BLaER1 (cell line): ENCODE data around the gene NCOA1.
"Not testable (repeated sequence)": the region's sequence is repeated elsewhere in the genome, so short reads cannot be mapped to it uniquely, and the experiment has no call there.

Experiments used
- H3K27ac ChIP-seq: shearing (Covaris generic); formaldehyde crosslinking; 2 replicates; pipeline ENCODE4 v1.8.1; 2022
- H3K27me3 ChIP-seq: shearing (Covaris generic); formaldehyde crosslinking; 2 replicates; pipeline ENCODE4 v1.8.1; 2022
- H3K36me3 ChIP-seq: shearing (Covaris generic); formaldehyde crosslinking; 2 replicates; pipeline ENCODE4 v1.8.1; 2022
- H3K4me1 ChIP-seq: shearing (Covaris generic); formaldehyde crosslinking; 2 replicates; pipeline ENCODE4 v1.8.1; 2022
- H3K4me2 ChIP-seq: shearing (Covaris generic); formaldehyde crosslinking; 2 replicates; pipeline ENCODE4 v1.8.1; 2022
- H3K4me3 ChIP-seq: shearing (Covaris generic); formaldehyde crosslinking; 2 replicates; pipeline ENCODE4 v1.8.1; 2022
- H3K9ac ChIP-seq: shearing (Covaris generic); formaldehyde crosslinking; 2 replicates; pipeline ENCODE4 v1.8.1; 2022
- H3K9me3 ChIP-seq: shearing (Covaris generic); formaldehyde crosslinking; 2 replicates; pipeline ENCODE4 v1.8.1; 2022
- H4K20me1 ChIP-seq: shearing (Covaris generic); formaldehyde crosslinking; 2 replicates; pipeline ENCODE4 v1.8.1; 2022
- Cebpa-rat ChIP-seq: shearing (Covaris generic); IDR thresholded peaks from 2 replicates; pipeline ENCODE4 v1.8.1; 2022

Gene NCOA1

GRCh38 chr2:24542269-24542872, 51.3 kb downstream of the NCOA1 start:
- H3K27ac ChIP-seq = no peak overlapping the region
- no peak overlapping the region for H3K4me3 ChIP-seq
- H3K27me3 ChIP-seq = no peaks in the 10 kb centered on the region
- no peaks in the 10 kb centered on the region for H3K4me1 ChIP-seq
- no peaks in the 10 kb centered on the region for H4K20me1 ChIP-seq
- H3K9me3 ChIP-seq = peaks cover 44% of the 10 kb centered on the region
- H3K36me3 ChIP-seq = peaks cover under 1% of the 10 kb centered on the region; the same call in 1 of the 2 replicates
- H3K4me2 ChIP-seq = no peak overlapping the region
- H3K9ac ChIP-seq = no peak overlapping the region
- TF ChIP-seq Cebpa-rat = no peak

GRCh38 chr2:24543252-24543651, 52.2 kb downstream of the NCOA1 start:
- Histone ChIP-seq H3K27me3 (no peaks in the 10 kb centered on the region), H3K4me2 (no peak overlapping the region)

GRCh38 chr2:24544456-24545115, 53.5 kb downstream of the NCOA1 start:
- Histone ChIP-seq H4K20me1 (no peaks in the 10 kb centered on the region), H3K27me3 (no peaks in the 10 kb centered on the region), H3K9me3 (peaks cover 66% of the 10 kb centered on the region), H3K4me1 (no peaks in the 10 kb centered on the region), H3K9ac (no peak overlapping the region), H3K4me3 (no peak overlapping the region), H3K4me2 (no peak overlapping the region), H3K36me3 (peaks cover 10% of the 10 kb centered on the region; the same call in 1 of the 2 replicates), H3K27ac (no peak overlapping the region)
- TF ChIP-seq Cebpa-rat = no peak

More at GRCh38 chr2:24543252-24543651, 52.2 kb downstream of the NCOA1 start:
- Histone ChIP-seq H3K4me3 (no peak overlapping the region), H4K20me1 (no peaks in the 10 kb centered on the region), H3K36me3 (peaks cover 4% of the 10 kb centered on the region; the same call in 1 of the 2 replicates), H3K27ac (no peak overlapping the region), H3K4me1 (no peaks in the 10 kb centered on the region), H3K9me3 (peaks cover 52% of the 10 kb centered on the region), H3K9ac (no peak overlapping the region)
- no peak for TF ChIP-seq Cebpa-rat

- no peak overlapping the region for H3K4me2 ChIP-seq
- no peaks in the 10 kb centered on the region for H3K27me3 ChIP-seq
- peaks cover 69% of the 10 kb centered on the region for H3K9me3 ChIP-seq
- TF ChIP-seq Cebpa-rat = no peak
- H3K36me3 ChIP-seq = peaks cover 10% of the 10 kb centered on the region; the same call in 1 of the 2 replicates
- H3K4me3 ChIP-seq = no peak overlapping the region
- H3K9ac ChIP-seq = no peak overlapping the region
- no peaks in the 10 kb centered on the region for H3K4me1 ChIP-seq
- no peaks in the 10 kb centered on the region for H4K20me1 ChIP-seq
- no peak overlapping the region for H3K27ac ChIP-seq
These were observed 55.6 kb downstream of the NCOA1 start for GRCh38 chr2:24546669-24547068.

- Histone ChIP-seq H3K27ac (no peak overlapping the region), H3K4me2 (no peak overlapping the region), H3K4me3 (no peak overlapping the region), H4K20me1 (no peaks in the 10 kb centered on the region), H3K36me3 (peaks cover 10% of the 10 kb centered on the region; the same call in 1 of the 2 replicates), H3K9ac (no peak overlapping the region), H3K27me3 (no peaks in the 10 kb centered on the region), H3K9me3 (peaks cover 58% of the 10 kb centered on the region), H3K4me1 (no peaks in the 10 kb centered on the region)
- TF ChIP-seq Cebpa-rat = no peak
These were observed 57.0 kb downstream of the NCOA1 start for GRCh38 chr2:24548058-24548457.

GRCh38 chr2:24550301-24550700, 59.2 kb downstream of the NCOA1 start:
- Histone ChIP-seq H3K9me3 (peaks cover 45% of the 10 kb centered on the region), H3K36me3 (peaks cover 17% of the 10 kb centered on the region)
- not testable (repeated sequence) for H3K27me3 ChIP-seq, H3K4me2 ChIP-seq, H3K9ac ChIP-seq, H3K27ac ChIP-seq, H3K4me3 ChIP-seq, H4K20me1 ChIP-seq, H3K4me1 ChIP-seq

- Histone ChIP-seq H3K4me3 (no peak overlapping the region), H3K36me3 (peaks cover 17% of the 10 kb centered on the region), H3K27me3 (no peaks in the 10 kb centered on the region), H3K27ac (no peak overlapping the region), H4K20me1 (no peaks in the 10 kb centered on the region), H3K9me3 (peaks cover 47% of the 10 kb centered on the region), H3K4me2 (no peak overlapping the region), H3K4me1 (no peaks in the 10 kb centered on the region), H3K9ac (no peak overlapping the region)
- no peak for TF ChIP-seq Cebpa-rat
These were observed 60.0 kb downstream of the NCOA1 start for GRCh38 chr2:24551016-24551415.

- no peak overlapping the region for H3K9ac ChIP-seq
- H3K27ac ChIP-seq = no peak overlapping the region
- no peak for TF ChIP-seq Cebpa-rat
- H3K9me3 ChIP-seq = peaks cover 60% of the 10 kb centered on the region
- no peak overlapping the region for H3K4me3 ChIP-seq
- H3K27me3 ChIP-seq = no peaks in the 10 kb centered on the region
- H3K36me3 ChIP-seq = peaks cover 13% of the 10 kb centered on the region
- no peaks in the 10 kb centered on the region for H4K20me1 ChIP-seq
- no peak overlapping the region for H3K4me2 ChIP-seq
- no peaks in the 10 kb centered on the region for H3K4me1 ChIP-seq
These were observed 61.8 kb downstream of the NCOA1 start for GRCh38 chr2:24552836-24553235.

GRCh38 chr2:24558781-24559472, 67.9 kb downstream of the NCOA1 start:
- Histone ChIP-seq H3K4me1 (no peaks in the 10 kb centered on the region), H3K27ac (no peak overlapping the region), H4K20me1 (peaks cover 5% of the 10 kb centered on the region; the same call in 1 of the 2 replicates), H3K9me3 (peaks cover 39% of the 10 kb centered on the region), H3K4me3 (no peak overlapping the region), H3K9ac (no peak overlapping the region), H3K36me3 (peaks cover 11% of the 10 kb centered on the region), H3K4me2 (no peak overlapping the region), H3K27me3 (no peaks in the 10 kb centered on the region)
- no peak for TF ChIP-seq Cebpa-rat
